ENCODE measurements around the gene AIF1. TPM values are rescaled to one million over a fixed set of nuclear protein-coding genes. Genes with fewer than 3 reads are reported as not detected.

The AIF1 gene
- total RNA-seq, 6 experiments from 2014 or later = not detected

DNA sequence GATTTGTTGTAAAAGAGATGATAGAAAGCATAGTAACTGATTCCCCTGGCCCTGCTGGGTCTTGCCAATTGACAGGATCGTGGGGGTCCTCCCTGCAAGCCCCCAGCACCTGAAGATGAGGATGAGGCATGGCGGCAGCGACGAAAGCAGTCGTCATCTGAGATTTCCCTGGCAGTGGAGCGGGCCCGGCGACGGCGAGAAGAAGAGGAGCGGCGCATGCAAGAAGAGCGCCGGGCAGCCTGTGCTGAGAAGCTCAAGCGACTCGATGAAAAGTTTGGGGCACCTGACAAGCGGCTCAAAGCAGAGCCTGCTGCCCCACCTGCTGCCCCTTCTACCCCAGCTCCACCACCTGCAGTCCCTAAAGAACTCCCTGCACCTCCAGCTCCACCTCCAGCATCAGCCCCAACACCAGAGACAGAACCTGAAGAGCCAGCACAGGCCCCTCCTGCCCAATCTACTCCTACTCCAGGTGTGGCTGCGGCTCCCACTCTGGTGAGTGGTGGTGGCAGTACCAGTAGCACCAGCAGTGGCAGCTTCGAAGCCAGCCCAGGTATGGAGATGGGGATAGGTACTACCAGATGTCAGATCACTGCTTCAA, 12.8 kb downstream of the AIF1 start:
- H3K27ac Mint-ChIP-seq = peak overlapping the region; percentile 44
- H3K36me3 Mint-ChIP-seq (ENCODE audit: low read depth) = peaks cover 59% of the 10 kb centered on the region
- H3K27me3 Mint-ChIP-seq (ENCODE audit: insufficient read depth) = peaks cover 4% of the 10 kb centered on the region

GRCh38 chr6:31629014-31629413, 14.0 kb downstream of the AIF1 start:
- no peak overlapping the region for H3K4me3 Mint-ChIP-seq
- peaks cover 4% of the 10 kb centered on the region for H3K27me3 Mint-ChIP-seq (ENCODE audit: insufficient read depth)
- no peaks in the 10 kb centered on the region for H3K9me3 Mint-ChIP-seq
- H3K4me1 Mint-ChIP-seq (ENCODE audit: low read depth) = peaks cover 25% of the 10 kb centered on the region
- no peak for TF ChIP-seq CTCF (IDR thresholded peaks at IDR 0.05)
- no peak for DNase-seq
- peaks cover 55% of the 10 kb centered on the region for H3K36me3 Mint-ChIP-seq (ENCODE audit: low read depth)
- H3K27ac Mint-ChIP-seq = no peak overlapping the region

More for the DNA sequence above, 12.8 kb downstream of the AIF1 start:
- DNase-seq = no peak
- Mint-ChIP-seq H3K9me3 (no peaks in the 10 kb centered on the region), H3K4me3 (no peak overlapping the region), H3K4me1 (ENCODE audit: low read depth) (peaks cover 15% of the 10 kb centered on the region)
- no peak for TF ChIP-seq CTCF (IDR thresholded peaks at IDR 0.05)

GRCh38 chr6:31630177-31630934, 15.3 kb downstream of the AIF1 start:
- Mint-ChIP-seq H3K4me3 (no peak overlapping the region), H3K4me1 (ENCODE audit: low read depth) (peaks cover 34% of the 10 kb centered on the region), H3K27me3 (ENCODE audit: insufficient read depth) (peaks cover 4% of the 10 kb centered on the region), H3K36me3 (ENCODE audit: low read depth) (peaks cover 56% of the 10 kb centered on the region), H3K27ac (peak overlapping the region; percentile 61), H3K9me3 (no peaks in the 10 kb centered on the region)
- no peak for DNase-seq
- no peak for TF ChIP-seq CTCF (IDR thresholded peaks at IDR 0.05)

DNA sequence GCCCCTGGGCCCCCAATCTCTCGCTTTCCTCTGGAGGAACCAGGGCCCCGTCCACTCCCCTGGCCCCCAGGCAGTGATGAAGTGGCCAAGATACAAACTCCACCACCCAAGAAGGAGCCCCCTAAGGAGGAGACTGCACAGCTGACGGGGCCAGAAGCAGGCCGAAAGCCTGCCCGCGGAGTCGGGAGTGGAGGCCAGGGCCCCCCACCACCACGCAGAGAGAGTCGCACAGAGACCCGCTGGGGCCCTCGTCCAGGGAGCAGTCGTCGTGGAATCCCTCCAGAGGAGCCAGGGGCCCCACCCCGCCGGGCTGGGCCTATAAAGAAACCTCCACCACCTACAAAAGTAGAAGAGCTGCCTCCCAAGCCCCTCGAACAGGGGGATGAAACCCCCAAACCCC, 16.2 kb downstream of the AIF1 start:
- no peaks in the 10 kb centered on the region for H3K9me3 Mint-ChIP-seq
- peaks cover 5% of the 10 kb centered on the region for H3K27me3 Mint-ChIP-seq (ENCODE audit: insufficient read depth)
- no peak for TF ChIP-seq CTCF (IDR thresholded peaks at IDR 0.05)
- H3K4me3 Mint-ChIP-seq = no peak overlapping the region
- peaks cover 57% of the 10 kb centered on the region for H3K36me3 Mint-ChIP-seq (ENCODE audit: low read depth)
- no peak for DNase-seq
- H3K4me1 Mint-ChIP-seq (ENCODE audit: low read depth) = peaks cover 40% of the 10 kb centered on the region
- peak overlapping the region; percentile 61 for H3K27ac Mint-ChIP-seq

GRCh38 chr6:31631681-31632278, 16.7 kb downstream of the AIF1 start:
- no peak overlapping the region; the same call in 1 of the 2 replicates for H3K27ac Mint-ChIP-seq
- peaks cover 57% of the 10 kb centered on the region for H3K36me3 Mint-ChIP-seq (ENCODE audit: low read depth)

More at GRCh38 chr6:31631681-31632278, 16.7 kb downstream of the AIF1 start:
- peaks cover 5% of the 10 kb centered on the region for H3K27me3 Mint-ChIP-seq (ENCODE audit: insufficient read depth)
- no peak for TF ChIP-seq CTCF (IDR thresholded peaks at IDR 0.05)
- H3K4me1 Mint-ChIP-seq (ENCODE audit: low read depth) = peaks cover 40% of the 10 kb centered on the region
- no peaks in the 10 kb centered on the region for H3K9me3 Mint-ChIP-seq
- no peak for DNase-seq
- H3K4me3 Mint-ChIP-seq = peak overlapping the region; percentile 13; the same call in 1 of the 2 replicates

Measured in HFFc6 (cell line).